ENCODE data around the gene MYLK. TPM values are rescaled to one million over a fixed set of nuclear protein-coding genes. Genes with fewer than 3 reads are reported as not detected.

Gene MYLK
- total and polyA plus RNA-seq, 2 of the 4 experiments (the other 2 are of a cell fraction), result 299 to 484 TPM

GRCh38 chr3:123692041-123692440, 192.1 kb downstream of the MYLK start:
- ATAC-seq (ENCODE audit: low read depth), result no peak

More at GRCh38 chr3:123692041-123692440, 192.1 kb downstream of the MYLK start:
- H3K18ac ChIP-seq (ENCODE audit: low read depth, low read length), result no peak overlapping the region
- peaks cover 77% of the 10 kb centered on the region for H3K36me3 ChIP-seq (ENCODE audit: control insufficient read depth, insufficient read depth, low read length)
- H3K14ac ChIP-seq (replicated peaks; ENCODE audit: low read depth, low read length), result no peak overlapping the region
- H4K20me1 ChIP-seq (ENCODE audit: insufficient read depth, low read length), result peaks cover 7% of the 10 kb centered on the region; the same call in 1 of the 2 replicates
- intact Hi-C loops (cut with micrococcal nuclease), result no loop called here
- BruUV-seq (replicated peaks), result no TSS peak
- no peaks in the 10 kb centered on the region for H3K27me3 ChIP-seq (ENCODE audit: control insufficient read depth, insufficient read depth, low read length)
- ChIA-PET POLR2A (ENCODE audit: unreplicated experiment) (no interaction called here), CTCF (interaction anchor here (0.6 kb wide), 1 partner anchor 39 kb away, joined by 3 read pairs; no protein-coding TSS in a partner anchor)
- H2BK15ac ChIP-seq (ENCODE audit: low read depth, low read length), result peak overlapping the region; percentile 17; the same call in 1 of the 3 replicates
- no peak overlapping the region for H3K4me3 ChIP-seq (ENCODE audit: insufficient read depth, low read depth, low read length)
- peak; percentile 24 for DNase-seq
- peaks cover 58% of the 10 kb centered on the region for H3K9me1 ChIP-seq (ENCODE audit: insufficient read depth, low read length)
- H4K91ac ChIP-seq (ENCODE audit: insufficient read depth, low read depth, low read length), result peak overlapping the region; percentile 3; the same call in 1 of the 2 replicates
- in situ Hi-C loops (cut with MboI; ENCODE audit: low sequenced_read_pairs), result no loop called here
- H2AFZ ChIP-seq (replicated peaks; ENCODE audit: low read length, poor library complexity), result no peak overlapping the region
- TF ChIP-seq RCOR1 (IDR thresholded peaks at IDR 0.05; ENCODE audit: insufficient replicate concordance, low read length) (no peak), NFE2L2 (IDR thresholded peaks at IDR 0.05; ENCODE audit: low read depth, low read length) (no peak), POLR2A (IDR thresholded peaks at IDR 0.05; ENCODE audit: low read depth, low read length) (no peak), MAZ (IDR thresholded peaks at IDR 0.05; ENCODE audit: borderline replicate concordance, low read depth, low read length) (no peak), CEBPB (IDR thresholded peaks at IDR 0.05; ENCODE audit: low read depth, low read length) (no peak), CTCF (conservative IDR thresholded peaks at IDR 0.05; ENCODE audit: low read depth, low read length) (no peak), SMC3 (IDR thresholded peaks at IDR 0.05; ENCODE audit: low read depth, low read length) (no peak), RAD21 (IDR thresholded peaks at IDR 0.05; ENCODE audit: low read length) (no peak), MAFK (IDR thresholded peaks at IDR 0.05; ENCODE audit: low read depth, low read length) (no peak), RFX5 (IDR thresholded peaks at IDR 0.05; ENCODE audit: low read depth, low read length) (no peak), CHD1 (IDR thresholded peaks at IDR 0.05; ENCODE audit: low read depth, low read length) (no peak), BHLHE40 (IDR thresholded peaks at IDR 0.05; ENCODE audit: low read depth, low read length) (no peak), MXI1 (IDR thresholded peaks at IDR 0.05; ENCODE audit: borderline replicate concordance, low read depth, low read length) (no peak), FOS (IDR thresholded peaks at IDR 0.05; ENCODE audit: low read depth, low read length) (no peak), USF2 (IDR thresholded peaks at IDR 0.05; ENCODE audit: low read depth, low read length) (no peak), ELK1 (IDR thresholded peaks at IDR 0.05; ENCODE audit: borderline replicate concordance, low read depth, low read length) (no peak)
- dilution Hi-C loops (cut with HindIII; ENCODE audit: low sequenced_read_pairs, unreplicated experiment), result no loop called here
- peaks cover 55% of the 10 kb centered on the region for H3K4me1 ChIP-seq (ENCODE audit: control insufficient read depth, insufficient read depth, low read length)
- H2AK9ac ChIP-seq (replicated peaks; ENCODE audit: low read depth, low read length, poor library complexity), result no peak overlapping the region
- peak overlapping the region in 1 of 2 experiments; percentile 10; a peak in 1 of 4 replicates for H4K8ac ChIP-seq (ENCODE audit: low read depth in 2 of 2, low read length in 2 of 2)
- no peak overlapping the region for H3K23ac ChIP-seq (ENCODE audit: low read depth, low read length)
- 35% methylated on average over 4 of the region's 9 CpGs; no CpG with 5 or more reads in 1 of the 2 experiments for WGBS, 2 experiments (ENCODE audit: extremely low coverage in 2 of 2, insufficient read length in 1 of 2)
- H3K79me1 ChIP-seq (ENCODE audit: low read depth in 1 of 2, low read length in 2 of 2), result peaks cover 15 to 87% of the 10 kb centered on the region in 2 experiments
- no peak overlapping the region for H2BK5ac ChIP-seq (ENCODE audit: low read depth, low read length, poor library complexity, severe bottlenecking)
- no peak overlapping the region for H3K4me2 ChIP-seq (ENCODE audit: low read depth, low read length)
- H2BK120ac ChIP-seq (ENCODE audit: low read depth, low read length), result peak overlapping the region; percentile 45; the same call in 1 of the 2 replicates
- peak overlapping the region; percentile 41; the same call in 1 of the 2 replicates for H2AK5ac ChIP-seq (ENCODE audit: low read depth, low read length)
- no peak overlapping the region for H4K5ac ChIP-seq (ENCODE audit: low read depth, low read length)
- no peak overlapping the region for H3K27ac ChIP-seq (ENCODE audit: insufficient read depth, low read length)
- H2BK20ac ChIP-seq (ENCODE audit: low read depth, low read length), result peak overlapping the region; percentile 44; the same call in 1 of the 2 replicates
- H3K4ac ChIP-seq (ENCODE audit: low read depth, low read length), result peak overlapping the region; percentile 64
- H3K9ac ChIP-seq (ENCODE audit: low read depth, low read length), result no peak overlapping the region
- H3K9me3 ChIP-seq (ENCODE audit: control insufficient read depth, insufficient read depth, low read length), result no peaks in the 10 kb centered on the region
- no peak overlapping the region for H3K56ac ChIP-seq (ENCODE audit: extremely low read depth, insufficient read depth, low read length)

Measured in IMR-90 (cell line).